GM21717 (cell line): ENCODE data around the gene LANCL2.
A peak's percentile ranks its signal among the peaks of the same experiment; 100 is the strongest.
"Not testable (repeated sequence)": the region's sequence is repeated elsewhere in the genome, so short reads cannot be mapped to it uniquely, and the experiment has no call there.

Experiments used
- ATAC-seq: cut with Tn5 transposase; IDR thresholded peaks from one replicate; pipeline ENCODE4 v1.9.1; 2021; ENCODE audit warnings: mild to moderate bottlenecking, moderate library complexity; ENCODE audit not compliant: unreplicated experiment

Gene LANCL2, protein sequence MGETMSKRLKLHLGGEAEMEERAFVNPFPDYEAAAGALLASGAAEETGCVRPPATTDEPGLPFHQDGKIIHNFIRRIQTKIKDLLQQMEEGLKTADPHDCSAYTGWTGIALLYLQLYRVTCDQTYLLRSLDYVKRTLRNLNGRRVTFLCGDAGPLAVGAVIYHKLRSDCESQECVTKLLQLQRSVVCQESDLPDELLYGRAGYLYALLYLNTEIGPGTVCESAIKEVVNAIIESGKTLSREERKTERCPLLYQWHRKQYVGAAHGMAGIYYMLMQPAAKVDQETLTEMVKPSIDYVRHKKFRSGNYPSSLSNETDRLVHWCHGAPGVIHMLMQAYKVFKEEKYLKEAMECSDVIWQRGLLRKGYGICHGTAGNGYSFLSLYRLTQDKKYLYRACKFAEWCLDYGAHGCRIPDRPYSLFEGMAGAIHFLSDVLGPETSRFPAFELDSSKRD

DNA sequence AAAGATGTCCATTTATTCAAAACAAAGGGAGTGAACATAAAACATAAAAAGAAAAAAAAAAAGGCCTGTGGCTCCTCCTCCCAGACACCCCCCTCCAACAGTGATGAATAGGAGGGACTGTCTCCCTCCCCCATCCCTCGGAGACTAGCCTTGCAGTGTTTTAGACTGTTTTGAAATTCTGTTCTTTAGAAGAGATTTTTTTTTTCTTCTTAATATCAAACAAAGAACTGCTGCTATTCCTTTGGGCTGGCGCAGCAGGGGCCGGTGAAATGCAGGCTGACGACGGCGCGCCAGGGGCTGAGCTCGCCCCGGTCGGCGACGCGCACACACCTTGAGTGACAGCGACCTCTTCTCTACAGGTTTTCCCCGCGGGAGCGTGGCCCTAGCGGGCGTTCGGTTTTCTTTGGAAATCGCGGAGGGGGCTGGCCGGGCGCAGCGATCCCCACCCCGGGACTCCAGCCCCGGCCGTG is at the start of gene LANCL2:
TSS of gene LANCL2 (plus strand) at position 133 of the 470 bp plus-strand sequence. CDS start 689 bp downstream, outside the sequence.
- ATAC-seq = peak; percentile 28

DNA sequence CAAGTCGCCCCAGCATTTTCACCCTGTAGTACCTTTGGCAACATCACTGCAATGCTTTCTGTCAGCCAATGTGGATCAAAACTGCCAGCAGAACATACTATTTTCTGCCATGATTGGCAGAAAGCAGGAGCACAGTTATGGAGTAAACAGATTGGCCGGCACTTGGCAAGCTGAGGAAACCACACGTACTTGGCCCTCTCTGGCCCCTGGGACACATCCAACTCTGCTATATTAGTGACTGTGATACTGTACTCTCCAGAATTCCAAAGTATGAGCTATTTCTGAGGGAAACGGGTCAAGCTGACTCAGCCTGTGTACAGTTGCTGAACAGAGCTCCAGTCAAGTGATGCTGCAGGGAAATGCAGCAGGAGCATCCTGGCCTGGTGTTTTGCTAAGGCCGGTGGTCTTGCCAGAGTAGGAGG is 39.8 kb upstream of the LANCL2 start:
- ATAC-seq = no peak

DNA sequence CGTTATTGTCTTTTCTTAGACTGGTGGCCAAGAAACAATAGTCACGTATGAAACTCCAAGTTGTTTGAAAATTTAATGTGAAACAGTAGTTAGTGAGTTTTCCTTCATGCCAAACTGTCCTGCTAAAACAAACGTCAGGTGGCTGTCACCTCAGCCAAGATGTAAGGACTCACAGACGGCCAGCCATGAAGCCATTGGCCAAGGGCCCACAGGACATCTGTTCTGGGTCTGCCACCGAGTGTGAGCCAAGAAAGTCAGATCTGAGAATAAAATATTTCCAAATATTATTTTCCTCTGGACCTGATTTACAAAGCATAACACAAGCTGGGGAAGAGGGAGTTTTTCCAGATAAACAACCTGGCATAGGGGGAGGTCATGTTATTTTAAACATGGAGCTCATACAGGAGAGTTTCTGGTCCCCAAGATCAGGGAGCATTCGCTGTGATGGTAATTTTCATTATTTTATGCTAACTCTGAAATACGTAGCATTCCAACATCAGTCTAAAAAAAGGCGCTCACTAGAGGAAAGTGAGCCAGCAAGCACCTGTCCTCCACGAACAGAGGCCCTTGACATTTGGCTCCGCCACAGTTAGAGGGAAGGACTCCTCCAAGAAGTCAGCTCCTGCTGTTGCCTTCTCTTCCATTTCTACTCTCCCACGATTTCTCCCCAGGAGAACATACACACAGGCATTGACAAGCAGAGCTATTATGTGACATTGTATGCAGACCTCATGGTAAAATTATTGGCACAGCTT is 38.9 kb upstream of the LANCL2 start:
- ATAC-seq = no peak

DNA sequence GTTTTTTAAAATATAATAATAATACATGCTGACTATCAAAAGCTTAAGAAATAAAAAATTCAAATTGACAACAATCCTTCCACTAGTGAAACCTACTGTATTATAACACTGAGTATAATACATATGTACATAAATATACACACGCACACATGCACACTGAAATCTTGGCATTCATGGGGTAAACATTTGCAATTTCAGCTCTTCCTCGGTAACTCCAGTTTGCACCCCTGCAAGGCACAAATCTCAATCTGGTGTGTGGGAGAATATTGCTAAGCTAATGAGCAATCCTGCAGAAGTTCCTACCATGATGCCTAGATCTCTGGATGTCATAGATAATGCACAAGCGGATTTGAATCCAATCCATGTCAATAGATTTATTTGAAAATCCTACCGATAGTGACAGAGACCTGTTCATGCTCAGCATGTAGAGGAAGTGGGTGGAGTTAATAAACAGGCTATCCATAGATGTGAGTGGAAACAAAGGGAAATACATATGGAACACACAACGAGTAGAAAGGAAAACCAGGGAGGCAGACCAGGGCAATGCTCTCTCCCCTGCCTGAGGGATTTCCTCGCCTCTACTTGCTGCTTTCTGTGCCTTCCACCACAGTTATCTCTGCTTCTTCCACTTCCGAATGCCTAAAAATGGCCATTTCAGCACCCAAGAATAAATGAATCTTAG is 38.1 kb upstream of the LANCL2 start:
- ATAC-seq = no peak

DNA sequence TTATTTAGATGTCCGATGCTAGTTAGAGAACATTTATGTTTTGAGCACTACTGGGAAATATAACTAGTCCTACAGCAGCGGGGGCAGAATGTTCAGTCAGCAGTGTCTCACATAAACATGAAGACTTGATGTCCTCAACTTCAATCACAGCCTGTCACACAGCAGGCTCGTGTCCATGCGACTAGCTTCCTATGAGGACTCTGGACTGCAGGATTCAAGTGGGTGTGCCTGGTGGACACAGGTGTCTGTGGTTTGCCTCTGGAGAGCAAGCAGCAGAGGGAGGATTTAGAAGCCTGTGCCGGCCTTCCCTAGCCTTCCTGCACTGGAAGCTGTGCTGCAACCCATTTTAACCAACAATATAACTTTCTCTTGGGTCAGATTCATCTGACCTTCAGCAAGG is 30.0 kb upstream of the LANCL2 start:
- no peak for ATAC-seq

DNA sequence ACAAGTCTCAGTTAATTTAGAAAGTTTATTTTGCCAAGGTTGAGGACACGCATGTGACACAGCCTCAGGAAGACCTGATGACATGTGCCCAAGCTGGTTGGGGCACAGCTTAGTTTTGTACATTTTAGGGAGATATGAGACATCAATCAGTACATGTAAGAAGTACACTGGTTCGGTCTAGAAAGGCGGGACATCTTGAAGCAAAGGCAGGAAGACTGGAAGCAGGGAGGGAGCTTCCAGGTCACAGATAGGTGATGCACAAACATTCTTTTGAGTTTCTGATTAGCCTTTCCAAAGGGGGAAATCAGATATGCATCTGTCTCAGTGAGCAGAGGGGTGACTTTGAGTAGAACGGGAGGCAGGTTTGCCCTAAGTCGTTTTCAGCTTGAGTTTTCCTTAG is 29.4 kb upstream of the LANCL2 start:
- no peak for ATAC-seq

DNA sequence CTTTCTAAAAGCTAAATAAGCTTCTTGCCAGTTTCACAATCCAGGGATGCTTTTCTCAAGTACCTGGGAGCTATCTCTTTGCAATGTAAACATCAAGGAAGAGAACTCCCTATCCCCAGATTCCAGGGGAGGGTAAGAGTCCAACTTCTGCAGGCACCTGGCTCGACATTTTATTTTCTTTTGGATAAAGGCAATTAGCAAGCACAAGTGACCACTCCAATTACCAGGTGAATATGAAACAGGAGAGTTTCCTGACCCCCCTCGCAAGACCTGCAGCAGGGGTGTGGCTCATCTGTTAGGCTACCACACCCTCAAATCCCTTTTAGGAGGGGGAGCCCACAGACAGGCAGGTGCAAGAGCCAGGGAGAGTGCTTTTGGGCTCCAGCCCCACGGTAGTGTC is 28.6 kb upstream of the LANCL2 start:
- ATAC-seq = no peak

DNA sequence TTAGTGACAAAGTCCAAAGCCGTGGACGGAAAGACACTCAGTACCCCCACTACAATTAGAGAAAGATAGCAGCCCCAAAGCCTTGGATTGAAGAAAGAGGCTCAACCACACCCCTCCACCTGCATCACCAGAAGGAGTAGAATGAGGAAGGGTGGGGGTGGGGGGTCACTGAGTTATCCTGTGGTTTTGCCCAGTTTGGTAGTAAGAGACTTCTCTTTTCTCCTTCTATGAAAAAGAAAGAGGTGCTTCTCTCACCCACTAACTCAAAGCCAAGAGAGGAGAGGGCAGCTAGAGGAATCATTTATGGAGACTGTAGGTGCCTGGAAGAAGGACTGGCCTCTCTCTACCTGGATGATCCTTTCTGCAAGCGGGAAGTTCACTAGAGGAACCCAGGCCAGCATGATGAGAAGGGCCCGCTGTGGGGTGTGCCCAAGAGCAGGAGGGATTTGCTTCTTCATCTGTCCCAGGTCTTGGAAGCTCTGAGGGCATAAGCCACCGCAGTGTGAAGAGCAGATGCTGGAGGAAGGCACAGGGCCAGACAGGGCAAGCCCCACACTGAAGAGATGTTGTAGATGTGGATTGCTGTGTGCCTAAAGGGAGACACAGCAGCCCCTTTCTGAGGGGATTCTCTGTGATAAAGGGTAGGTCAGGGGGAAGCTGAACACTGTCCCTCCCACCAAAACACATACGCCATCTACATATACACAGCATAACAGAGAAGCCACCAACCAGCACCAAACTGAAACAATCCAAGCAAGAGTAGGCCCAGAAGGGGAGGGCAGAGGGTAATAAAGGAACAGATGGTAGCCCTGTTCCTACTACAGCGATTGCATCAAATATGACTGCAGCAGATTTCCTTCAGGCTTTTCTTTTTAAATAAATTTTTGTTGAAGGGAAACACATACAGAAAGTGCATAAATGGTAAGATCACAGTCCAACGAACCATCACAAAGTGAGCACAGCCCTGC is 25.8 kb upstream of the LANCL2 start:
- no peak for ATAC-seq

DNA sequence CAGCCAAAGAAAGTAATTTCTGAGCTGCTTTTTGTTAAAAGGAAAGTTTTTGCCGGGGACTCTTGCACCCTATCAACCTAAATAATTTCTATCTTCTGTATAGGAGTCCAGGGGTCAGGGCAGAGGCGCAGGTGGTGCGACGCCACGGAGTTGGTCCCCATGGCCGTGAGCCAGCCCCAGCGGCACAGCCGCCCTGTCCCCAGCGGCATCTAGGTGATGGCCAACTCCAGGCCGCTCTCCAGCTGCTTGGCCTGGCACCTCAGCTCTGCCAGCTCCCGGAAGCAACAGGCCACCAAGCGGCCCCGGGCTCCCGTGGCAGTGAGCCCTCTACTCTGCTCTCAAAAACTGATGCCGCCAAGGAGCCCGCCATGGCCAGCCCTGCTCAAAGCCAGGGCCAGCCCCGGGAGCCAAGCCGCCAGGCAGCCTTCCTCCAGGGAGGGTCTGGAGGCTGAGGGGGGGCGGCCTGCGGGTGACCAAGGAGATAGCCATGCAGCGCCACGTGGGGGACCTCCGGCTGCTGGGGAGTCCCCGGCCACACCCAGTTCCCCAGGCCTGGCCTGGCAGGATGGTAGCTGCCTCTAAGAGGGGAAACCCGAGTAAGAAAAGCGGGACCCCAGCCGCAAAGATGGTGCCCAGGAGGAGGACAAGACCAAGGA is 22.8 kb upstream of the LANCL2 start:
- no peak for ATAC-seq

DNA sequence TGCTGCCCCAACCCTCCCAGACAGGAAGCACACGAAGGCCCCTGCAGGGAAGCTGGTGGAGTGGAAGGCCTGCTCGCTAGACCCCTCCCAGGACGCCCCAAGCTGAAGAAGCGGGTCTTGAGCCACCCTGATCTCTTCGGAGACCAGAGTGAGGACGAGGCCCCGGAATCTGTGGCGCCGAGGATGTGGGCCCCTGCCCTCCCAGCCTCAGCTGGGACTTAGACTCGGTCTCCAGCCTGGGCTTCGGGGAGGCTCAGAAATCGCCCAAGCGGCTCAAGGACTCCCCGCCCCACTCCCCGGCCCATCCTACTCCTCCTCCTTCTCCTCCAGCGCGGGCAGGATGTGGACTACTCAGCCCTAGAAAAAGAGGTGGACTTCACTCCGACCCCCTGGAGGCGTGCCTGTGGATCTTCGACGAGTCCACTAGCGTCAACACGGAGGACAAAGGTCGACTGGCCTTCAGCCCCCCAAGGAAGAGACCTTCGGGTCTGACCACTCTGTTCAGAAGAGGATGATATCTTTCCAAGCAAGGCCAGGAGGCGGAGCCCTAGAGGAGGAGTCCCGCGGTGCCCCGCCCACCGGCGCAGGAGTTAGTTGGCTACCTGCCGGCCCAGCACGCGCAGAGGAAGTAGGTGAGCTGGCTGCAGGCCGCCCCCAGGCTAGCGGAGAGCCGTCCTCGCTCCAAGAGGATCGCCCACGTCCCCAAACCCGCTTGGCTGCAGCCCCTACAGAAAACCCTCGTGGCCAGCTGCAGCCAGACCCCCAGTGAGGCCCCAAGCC is 21.9 kb upstream of the LANCL2 start:
- no peak for ATAC-seq

DNA sequence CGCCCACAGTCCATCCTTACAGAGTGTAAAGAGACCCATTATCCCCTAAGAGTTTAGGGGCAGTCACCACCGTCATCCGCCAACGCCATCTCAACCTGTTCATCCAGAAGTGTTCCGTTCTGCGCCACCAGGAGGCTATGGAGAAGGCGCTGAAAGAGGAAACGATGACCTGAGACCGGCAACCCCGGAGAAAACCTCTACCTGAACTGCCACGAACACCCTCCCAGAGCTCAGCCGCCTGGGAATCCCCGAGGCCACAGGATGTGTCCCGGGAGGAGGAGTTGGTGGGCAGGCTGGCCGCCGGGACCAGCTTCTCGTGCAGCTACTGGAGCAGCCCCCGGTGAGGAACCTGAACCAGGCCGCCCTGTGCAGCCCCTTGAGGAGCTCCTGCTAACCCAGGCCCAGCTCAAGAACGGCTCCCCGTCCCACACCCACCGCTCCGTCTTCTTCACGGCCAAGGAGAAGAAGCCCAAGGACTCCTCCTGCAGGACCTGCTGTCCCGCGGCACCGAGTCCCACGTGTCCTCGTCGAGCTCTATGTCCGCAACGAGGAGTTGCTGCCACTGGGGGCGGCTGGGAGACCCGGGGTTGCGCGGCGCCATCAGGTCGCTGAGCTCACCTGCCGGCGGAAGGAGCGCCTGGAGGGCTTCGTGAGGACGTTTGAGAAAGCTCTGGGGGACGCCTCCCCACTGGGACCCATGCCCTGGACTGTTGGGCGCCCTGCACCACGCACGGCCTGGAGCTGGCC is 21.1 kb upstream of the LANCL2 start:
- ATAC-seq = no peak

DNA sequence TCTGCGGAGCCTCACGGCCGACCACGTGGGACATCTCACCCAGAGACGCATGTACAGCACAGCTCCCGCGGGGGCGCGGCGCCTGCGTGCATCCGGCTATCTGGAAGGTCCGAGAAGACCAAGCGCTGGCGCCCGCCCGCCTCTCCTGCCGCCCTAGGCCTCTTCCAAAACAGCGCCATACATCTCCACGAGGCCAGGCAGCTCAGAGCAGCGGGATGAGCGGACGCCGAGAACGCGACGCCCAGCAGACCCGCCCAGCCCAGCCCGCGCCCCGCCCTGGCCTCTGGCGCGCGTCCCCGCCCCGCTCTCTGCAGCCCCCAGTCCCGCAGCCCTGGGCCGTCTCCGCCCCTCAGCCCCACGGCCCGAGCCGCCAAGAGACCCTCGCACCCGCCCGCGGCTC is 20.3 kb upstream of the LANCL2 start:
- ATAC-seq = no peak

DNA sequence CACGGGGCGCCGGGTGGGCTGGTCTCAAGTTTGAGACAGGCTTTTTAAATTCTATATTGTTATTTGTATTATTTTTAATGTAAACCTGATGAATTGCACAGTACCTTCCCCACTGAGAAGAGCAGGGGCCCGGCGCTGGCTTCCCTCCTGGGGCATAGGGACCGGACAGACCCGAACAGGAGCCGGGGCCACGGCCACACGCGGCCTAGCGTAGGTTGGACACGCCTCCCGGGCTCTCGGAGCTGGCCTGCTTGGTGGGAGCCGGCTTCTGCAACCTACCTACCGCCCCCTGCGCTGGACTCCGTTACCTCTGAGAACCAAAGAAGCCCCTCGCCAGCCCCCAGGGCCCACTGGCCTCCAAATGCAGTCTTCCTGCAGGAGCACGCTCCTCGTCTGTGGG is 19.8 kb upstream of the LANCL2 start:
- no peak for ATAC-seq

DNA sequence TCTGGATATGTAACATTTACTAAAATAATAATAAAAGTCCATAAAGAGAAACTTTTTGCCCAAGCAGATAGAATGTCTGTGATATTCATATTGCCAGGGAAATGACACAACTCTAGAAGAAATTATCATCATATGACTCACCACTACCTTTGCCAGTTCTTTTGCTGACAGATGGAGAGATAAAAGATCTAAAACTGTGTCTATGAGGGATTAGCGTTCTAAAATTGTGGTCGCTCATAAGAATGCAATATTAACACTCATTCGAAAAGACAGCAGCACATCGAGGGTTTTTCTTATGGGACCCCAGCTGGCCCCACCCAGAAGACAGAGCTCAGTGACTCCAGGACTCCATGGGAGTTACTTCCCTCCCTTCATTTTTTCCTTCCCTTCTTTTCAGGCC is 16.6 kb upstream of the LANCL2 start:
- ATAC-seq = no peak

DNA sequence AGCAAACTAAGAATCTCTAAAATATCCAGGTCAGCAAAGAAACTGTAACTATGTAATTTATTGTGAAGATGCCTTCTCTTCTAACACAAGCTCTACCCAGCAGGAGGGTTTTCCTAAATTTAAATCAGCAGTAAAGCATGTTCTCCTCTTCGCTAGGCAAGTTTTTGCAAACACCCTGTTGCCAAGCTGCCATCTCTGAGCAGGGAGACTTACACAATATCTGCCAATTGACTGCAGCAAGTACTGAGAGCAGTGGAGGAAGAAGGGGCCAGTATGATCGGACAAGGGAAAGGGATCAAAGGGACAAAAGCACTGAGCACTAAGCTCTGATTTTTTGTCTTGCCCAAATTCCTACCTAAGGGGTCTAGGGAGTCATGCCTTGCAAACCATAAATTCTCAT is 16.0 kb upstream of the LANCL2 start:
- ATAC-seq = no peak

DNA sequence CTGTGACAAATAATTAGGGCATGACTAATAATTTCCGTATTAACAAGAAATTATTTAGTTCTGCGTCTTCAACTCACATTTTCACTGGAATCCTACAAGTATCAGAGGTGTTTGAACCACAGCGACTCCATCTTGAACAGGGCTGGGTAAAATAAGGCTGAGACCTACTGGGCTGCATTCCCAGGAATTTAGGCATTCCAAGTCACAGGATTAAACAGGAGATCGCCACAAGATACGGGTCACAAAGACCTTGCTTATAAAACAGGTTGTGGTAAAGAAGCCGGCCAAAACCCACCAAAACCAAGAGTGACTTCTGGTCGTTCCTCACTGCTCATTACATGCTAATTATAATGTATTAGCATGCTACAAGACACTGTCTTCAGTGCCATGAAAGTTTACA is 14.9 kb upstream of the LANCL2 start:
- ATAC-seq = no peak

DNA sequence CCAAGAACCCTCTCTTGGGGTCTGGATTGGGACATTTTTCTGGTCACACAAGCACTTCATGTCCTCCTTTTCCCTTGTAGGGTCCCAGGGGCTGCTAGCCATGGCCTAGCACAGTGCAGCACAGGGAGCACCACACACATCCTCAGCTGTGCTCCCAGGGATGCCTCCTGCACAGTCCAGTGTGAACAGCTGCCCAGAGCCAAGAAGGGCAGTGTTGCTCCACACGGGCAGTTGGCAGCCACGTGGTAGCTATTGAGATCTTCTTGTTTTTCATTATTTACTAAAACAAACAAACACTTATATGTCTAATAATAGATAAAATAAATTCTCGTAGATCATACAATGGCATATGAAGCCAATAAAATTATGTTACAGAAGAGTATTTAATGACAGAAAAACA is 13.9 kb upstream of the LANCL2 start:
- ATAC-seq = no peak

DNA sequence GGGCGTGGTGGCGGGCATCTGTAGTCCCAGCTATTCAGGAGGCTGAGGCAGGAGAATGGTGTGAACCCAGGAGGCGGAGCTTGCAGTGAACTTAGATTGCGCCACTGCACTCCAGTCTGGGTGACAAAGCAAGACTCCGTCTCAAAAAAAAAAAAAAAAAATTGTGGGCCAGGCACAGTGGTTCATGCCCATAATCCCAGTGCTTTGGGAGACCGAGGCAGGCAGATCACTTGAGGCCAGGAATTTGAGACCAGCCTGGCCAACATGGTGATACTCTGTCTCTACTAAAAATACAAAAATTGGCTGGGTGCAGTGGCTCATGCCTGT is 12.2 kb upstream of the LANCL2 start:
- ATAC-seq = not testable (repeated sequence)

DNA sequence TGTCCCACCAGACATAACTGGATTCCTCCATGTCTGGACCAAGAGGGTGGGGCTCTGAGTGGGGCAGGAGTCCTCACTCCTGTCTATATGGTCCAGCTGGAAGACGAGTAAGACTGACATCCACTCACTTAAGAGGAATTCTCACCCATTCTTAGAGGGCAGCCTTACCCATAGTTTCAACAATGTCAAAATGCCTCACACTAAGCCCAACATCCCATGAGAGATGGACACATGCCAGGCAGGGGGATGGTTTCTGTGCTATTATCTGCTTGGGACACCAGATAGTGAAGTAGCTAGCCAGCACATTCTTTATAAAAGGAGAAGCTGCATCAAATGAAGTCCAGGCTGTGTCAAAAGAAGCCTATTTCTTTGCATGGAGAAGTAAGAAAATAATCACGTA is 4.7 kb upstream of the LANCL2 start:
- ATAC-seq = no peak
